Fibroblast of villous mesenchyme (primary cell): ENCODE measurements around the gene HCFC2. TPM values are rescaled to one million over a fixed set of nuclear protein-coding genes. Genes with fewer than 3 reads are reported as not detected.
"Not testable (repeated sequence)": the region's sequence is repeated elsewhere in the genome, so short reads cannot be mapped to it uniquely, and the experiment has no call there.

Source experiments
- DNase-seq: peaks from one replicate; pipeline ENCODE4 v3.0.0-alpha.2; 2010; ENCODE audit warnings: low read depth
- H3K4me3 ChIP-seq: 2 replicates; pipeline ENCODE4 v1.5.1; 2011; ENCODE audit warnings: low read depth, mild to moderate bottlenecking, low read length
- CTCF ChIP-seq: IDR thresholded peaks from 2 replicates; pipeline ENCODE4 v1.5.1; 2012; ENCODE audit warnings: low read depth, mild to moderate bottlenecking, low read length; ENCODE audit not compliant: insufficient read depth
- total RNA-seq: library from RNA; depleted of rRNA; stranded (reverse); fragments of >200 nt; gene quantifications from 2 replicates; pipeline ENCODE4 v1.2.3, GENCODE V29; 2012

Gene HCFC2
- total RNA-seq, 1 donor: 38.0 TPM

DNA sequence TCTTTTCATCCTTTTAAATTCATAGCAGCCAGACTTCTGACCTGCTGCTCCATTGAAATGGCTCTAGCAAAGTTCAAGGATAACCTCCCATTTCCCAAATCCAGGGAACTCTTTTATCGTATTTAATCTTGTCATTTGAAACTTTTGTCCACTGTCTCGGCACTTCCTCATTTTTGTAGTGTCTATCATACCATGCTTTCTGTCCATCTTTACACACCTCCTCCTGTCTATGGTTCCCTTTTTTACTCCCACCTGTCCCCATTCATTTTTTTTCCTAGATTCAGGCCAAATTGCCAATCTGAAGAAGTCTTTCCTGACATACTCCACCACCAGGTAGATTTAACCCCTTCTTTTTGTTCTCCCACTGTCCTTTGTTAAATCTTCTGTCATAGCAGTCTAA, 42.6 kb downstream of the HCFC2 start:
- DNase-seq: no peak
- no peak for TF ChIP-seq CTCF
- no peak overlapping the region for H3K4me3 ChIP-seq

DNA sequence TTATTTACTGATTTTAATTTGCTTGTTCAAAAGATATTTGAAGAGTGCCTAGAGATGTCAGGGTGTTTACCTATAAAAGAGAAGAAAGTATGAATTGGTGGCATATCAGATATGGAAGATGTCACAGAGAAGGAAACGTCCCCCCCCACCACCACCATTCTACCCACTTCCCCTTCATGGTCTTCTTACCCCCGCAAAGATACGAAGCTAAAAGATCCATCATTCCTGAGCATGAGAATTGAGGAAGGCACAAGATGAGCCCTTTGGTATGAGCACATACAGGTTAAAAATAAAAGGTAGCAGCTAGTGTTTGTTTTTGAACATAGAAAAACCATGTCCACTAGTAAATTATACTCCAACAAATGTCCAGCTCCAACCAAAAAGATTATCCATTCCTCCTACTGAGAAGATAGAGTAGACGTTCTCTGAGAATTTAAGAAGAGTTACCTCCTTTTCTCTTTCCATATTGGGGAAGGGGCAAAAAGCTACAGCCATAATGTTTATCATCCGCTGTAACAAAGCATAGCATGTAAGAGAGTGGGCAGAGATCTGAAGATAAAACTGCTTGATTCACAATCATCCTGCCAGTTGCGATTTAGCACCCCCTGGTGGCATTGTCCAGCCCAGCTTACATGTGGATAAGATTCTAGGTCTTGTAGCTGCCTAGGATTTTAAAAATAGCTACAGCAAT, 44.6 kb downstream of the HCFC2 start:
- no peak overlapping the region for H3K4me3 ChIP-seq
- DNase-seq: peak; percentile 84
- peak; percentile 93 for TF ChIP-seq CTCF

DNA sequence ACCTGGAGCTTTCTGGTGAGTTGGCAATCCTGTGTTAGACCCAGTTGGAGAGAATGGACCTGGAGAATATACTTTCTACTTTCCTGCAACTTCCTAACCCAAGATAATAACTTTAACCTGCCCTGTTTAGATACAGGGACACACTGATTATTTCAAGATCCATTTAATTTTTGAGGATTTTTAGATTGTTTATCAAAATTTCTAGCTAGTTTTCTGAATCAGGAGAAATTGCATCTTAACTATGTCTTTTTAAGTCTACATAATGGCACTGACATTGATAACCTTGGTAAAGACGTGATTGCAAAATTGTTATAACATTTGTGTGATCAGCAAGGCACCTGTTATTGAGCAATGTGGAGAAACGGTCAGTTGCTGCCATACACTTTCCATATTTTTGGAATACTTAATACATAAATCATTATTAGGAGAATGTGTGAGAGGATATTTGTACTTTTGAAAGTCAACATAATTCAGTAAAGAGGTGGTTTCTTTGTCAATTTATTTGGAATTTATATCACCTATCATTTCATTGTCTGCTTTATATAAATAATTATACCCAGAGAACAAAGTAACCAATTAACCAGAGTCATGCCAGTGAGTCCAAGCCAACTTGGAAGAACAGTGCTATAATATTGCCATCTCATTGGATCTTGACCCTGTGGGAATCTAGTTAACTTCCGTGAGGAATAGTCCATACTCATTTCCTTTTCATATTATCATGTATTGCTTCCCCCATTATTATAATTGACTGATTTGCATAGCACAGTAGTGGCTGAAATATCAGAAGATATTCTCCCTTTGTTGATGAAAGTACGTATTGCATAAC, 45.3 kb downstream of the HCFC2 start:
- no peak for TF ChIP-seq CTCF
- H3K4me3 ChIP-seq: no peak overlapping the region
- DNase-seq: no peak

DNA sequence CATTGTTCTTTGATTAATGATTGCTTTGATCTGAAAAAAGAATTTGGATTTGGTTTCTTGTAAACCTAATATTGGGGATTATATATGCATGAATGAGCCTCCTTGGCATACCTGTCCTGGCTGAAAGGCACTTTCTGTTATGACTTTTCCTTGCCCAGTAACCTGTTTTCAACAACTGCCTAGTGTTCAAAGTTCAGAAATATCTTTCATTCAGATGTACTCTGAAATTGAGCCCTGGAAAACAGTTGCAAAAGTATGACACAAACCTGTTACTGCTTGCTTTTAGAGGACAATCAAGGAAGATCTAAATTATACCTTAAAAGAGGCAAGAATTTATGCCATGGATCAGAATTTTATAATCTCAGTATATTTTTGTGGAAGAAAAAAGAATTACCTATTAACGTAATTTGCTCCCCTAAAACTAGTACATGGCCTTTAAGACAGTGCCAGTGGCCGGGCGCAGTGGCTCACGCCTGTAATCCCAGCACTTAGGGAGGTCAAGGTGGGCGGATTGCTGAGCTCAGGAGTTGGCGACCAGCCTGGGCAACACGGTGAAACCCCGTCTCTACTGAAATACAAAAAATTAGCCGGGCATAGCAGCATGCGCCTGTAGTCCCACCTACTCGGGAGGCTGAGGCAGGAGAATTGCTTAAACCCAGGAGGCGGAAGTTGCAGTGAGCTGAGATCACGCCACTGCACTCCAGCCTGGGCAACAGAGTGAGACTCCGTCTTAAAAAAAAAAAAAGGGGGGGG, 50.7 kb downstream of the HCFC2 start:
- not testable (repeated sequence) for DNase-seq, H3K4me3 ChIP-seq

- DNase-seq: no peak
- no peak overlapping the region for H3K4me3 ChIP-seq
- TF ChIP-seq CTCF: no peak
Observed at GRCh38 chr12:104115587-104115975, 51.2 kb downstream of the HCFC2 start.

GRCh38 chr12:104121001-104121400, 56.7 kb downstream of the HCFC2 start:
- DNase-seq: no peak
- H3K4me3 ChIP-seq: no peak overlapping the region
- no peak for TF ChIP-seq CTCF

DNA sequence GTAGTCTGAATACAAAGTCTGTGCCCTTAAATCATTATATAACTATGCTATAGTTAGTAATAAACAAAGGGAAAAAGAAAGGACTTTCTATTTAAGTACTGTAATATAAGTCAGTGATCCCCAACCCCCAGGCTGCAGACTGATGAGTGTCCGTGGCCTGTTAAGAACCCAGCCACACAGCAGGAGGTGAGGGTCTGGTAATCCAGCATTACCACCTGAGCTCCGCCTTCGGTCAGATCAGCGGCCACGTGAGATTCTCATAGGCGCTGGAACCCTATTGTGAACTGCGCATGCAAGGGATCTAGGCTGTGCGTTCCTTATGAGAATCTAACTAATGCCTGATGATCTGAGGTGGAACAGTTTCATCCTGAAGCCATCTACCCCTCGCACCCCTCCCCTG, 58.0 kb downstream of the HCFC2 start:
- no peak for TF ChIP-seq CTCF
- DNase-seq: no peak
- no peak overlapping the region for H3K4me3 ChIP-seq
